ENCODE data around the gene RASGRF1.

DNA sequence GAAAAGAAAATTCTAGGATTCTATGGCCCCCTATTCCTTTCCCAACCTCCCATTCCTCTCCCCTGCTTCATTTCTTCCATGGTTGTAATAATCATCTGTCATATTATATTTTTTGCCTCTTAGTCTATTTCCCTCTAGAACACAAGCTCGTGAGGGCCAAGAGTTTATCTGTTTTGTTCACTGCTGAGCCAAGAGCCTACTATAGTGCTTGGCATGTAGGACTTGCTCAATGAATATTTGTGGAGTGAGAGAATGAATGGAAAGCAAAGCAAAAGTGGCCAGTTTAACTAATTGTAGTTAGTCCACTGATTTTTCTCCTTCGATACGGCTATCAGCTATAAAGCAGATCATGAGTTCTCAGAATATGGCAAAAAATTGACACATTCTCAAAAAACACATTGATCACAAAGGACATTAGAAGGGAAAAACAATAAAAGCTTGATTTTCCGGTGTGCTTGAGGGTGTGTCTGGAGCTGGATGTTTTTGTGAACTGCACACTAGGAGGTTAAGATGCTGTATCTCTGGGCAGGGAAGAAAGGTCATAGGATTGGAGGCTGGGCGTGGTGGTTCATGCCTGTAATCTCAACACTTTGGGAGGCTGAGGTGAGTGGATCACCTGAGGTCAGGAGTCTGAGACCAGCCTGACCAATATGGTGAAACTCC is 120.8 kb downstream of the RASGRF1 start:
- TF ChIP-seq POLR2A (IDR thresholded peaks at IDR 0.05) = no peak
- TF ChIP-seq POLR2AphosphoS5 (IDR thresholded peaks at IDR 0.05) = no peak
- TF ChIP-seq, protein P1, sequence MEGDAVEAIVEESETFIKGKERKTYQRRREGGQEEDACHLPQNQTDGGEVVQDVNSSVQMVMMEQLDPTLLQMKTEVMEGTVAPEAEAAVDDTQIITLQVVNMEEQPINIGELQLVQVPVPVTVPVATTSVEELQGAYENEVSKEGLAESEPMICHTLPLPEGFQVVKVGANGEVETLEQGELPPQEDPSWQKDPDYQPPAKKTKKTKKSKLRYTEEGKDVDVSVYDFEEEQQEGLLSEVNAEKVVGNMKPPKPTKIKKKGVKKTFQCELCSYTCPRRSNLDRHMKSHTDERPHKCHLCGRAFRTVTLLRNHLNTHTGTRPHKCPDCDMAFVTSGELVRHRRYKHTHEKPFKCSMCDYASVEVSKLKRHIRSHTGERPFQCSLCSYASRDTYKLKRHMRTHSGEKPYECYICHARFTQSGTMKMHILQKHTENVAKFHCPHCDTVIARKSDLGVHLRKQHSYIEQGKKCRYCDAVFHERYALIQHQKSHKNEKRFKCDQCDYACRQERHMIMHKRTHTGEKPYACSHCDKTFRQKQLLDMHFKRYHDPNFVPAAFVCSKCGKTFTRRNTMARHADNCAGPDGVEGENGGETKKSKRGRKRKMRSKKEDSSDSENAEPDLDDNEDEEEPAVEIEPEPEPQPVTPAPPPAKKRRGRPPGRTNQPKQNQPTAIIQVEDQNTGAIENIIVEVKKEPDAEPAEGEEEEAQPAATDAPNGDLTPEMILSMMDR (IDR thresholded peaks at IDR 0.05) = no peak
